Measurements from ENCODE around the gene MOCS1.

The MOCS1 gene

GRCh38 chr6:39902786-39903465, 31.3 kb downstream of the MOCS1 start:
- Histone ChIP-seq H3K4me3 (ENCODE audit: insufficient read depth in 1 of 2, low read depth in 1 of 2, low read length in 2 of 2) (no peak overlapping the region), H3K36me3 (ENCODE audit: control insufficient read depth in 1 of 2, insufficient read depth in 2 of 2, low read depth in 1 of 2, low read length in 2 of 2) (peaks cover 59 to 66% of the 10 kb centered on the region in 2 experiments), H4K8ac (ENCODE audit: low read length) (no peak overlapping the region), H3K9me3 (ENCODE audit: control insufficient read depth, low read length) (no peaks in the 10 kb centered on the region), H4K91ac (ENCODE audit: low read length) (no peak overlapping the region), H3K23ac (ENCODE audit: low read length in 2 of 2) (no peak overlapping the region), H3K27me3 (ENCODE audit: control insufficient read depth in 1 of 2, insufficient read depth in 1 of 2, low read length in 2 of 2) (no peaks in the 10 kb centered on the region), H3K4me1 (ENCODE audit: control insufficient read depth, insufficient read depth, low read depth, low read length) (no peaks in the 10 kb centered on the region), H3K4ac (ENCODE audit: low read depth in 1 of 2, low read length in 2 of 2) (no peak overlapping the region), H3K9ac (ENCODE audit: low read length) (no peak overlapping the region), H3K79me1 (replicated peaks; ENCODE audit: low read length, poor library complexity, severe bottlenecking) (no peaks in the 10 kb centered on the region), H2AK5ac (ENCODE audit: low read length, severe bottlenecking) (no peak overlapping the region), H2BK15ac (ENCODE audit: low read depth, poor library complexity, severe bottlenecking) (no peak overlapping the region), H3K14ac (ENCODE audit: low read length in 2 of 2) (no peak overlapping the region), H2AFZ (ENCODE audit: low read depth, low read length) (no peak overlapping the region), H2BK12ac (ENCODE audit: low read length in 2 of 2) (no peak overlapping the region), H3K27ac (ENCODE audit: low read length, poor library complexity, severe bottlenecking) (no peak overlapping the region), H2BK120ac (ENCODE audit: low read depth, low read length) (no peak overlapping the region), H3K18ac (ENCODE audit: low read depth in 1 of 2, low read length in 2 of 2) (no peak overlapping the region), H3K4me2 (ENCODE audit: low read length, poor library complexity, severe bottlenecking) (no peak overlapping the region), H2BK5ac (ENCODE audit: low read depth, low read length, poor library complexity, severe bottlenecking) (no peak overlapping the region)
- 91% methylated on average over 4 of the region's 4 CpGs for WGBS
- no peak for DNase-seq

- H3K18ac ChIP-seq (ENCODE audit: low read depth in 1 of 2, low read length in 2 of 2): no peak overlapping the region
- H3K27me3 ChIP-seq (ENCODE audit: control insufficient read depth in 1 of 2, insufficient read depth in 1 of 2, low read length in 2 of 2): no peaks in the 10 kb centered on the region
- no peak overlapping the region for H3K9ac ChIP-seq (ENCODE audit: low read length)
- H3K14ac ChIP-seq (ENCODE audit: low read length in 2 of 2): no peak overlapping the region
- H3K4me3 ChIP-seq (ENCODE audit: insufficient read depth in 1 of 2, low read depth in 1 of 2, low read length in 2 of 2): no peak overlapping the region
- 94% methylated on average over 2 of the region's 2 CpGs for WGBS
- no peak overlapping the region for H2BK12ac ChIP-seq (ENCODE audit: low read length in 2 of 2)
- H3K4me1 ChIP-seq (ENCODE audit: control insufficient read depth, insufficient read depth, low read depth, low read length): no peaks in the 10 kb centered on the region
- no peak overlapping the region for H3K23ac ChIP-seq (ENCODE audit: low read length in 2 of 2)
- DNase-seq: no peak
- no peak overlapping the region for H2BK15ac ChIP-seq (ENCODE audit: low read depth, poor library complexity, severe bottlenecking)
- H4K8ac ChIP-seq (ENCODE audit: low read length): no peak overlapping the region
- H4K91ac ChIP-seq (ENCODE audit: low read length): no peak overlapping the region
- no peak overlapping the region for H2BK120ac ChIP-seq (ENCODE audit: low read depth, low read length)
- H3K4me2 ChIP-seq (ENCODE audit: low read length, poor library complexity, severe bottlenecking): no peak overlapping the region
- no peak overlapping the region for H2AFZ ChIP-seq (ENCODE audit: low read depth, low read length)
- no peaks in the 10 kb centered on the region for H3K79me1 ChIP-seq (replicated peaks; ENCODE audit: low read length, poor library complexity, severe bottlenecking)
- no peaks in the 10 kb centered on the region for H3K9me3 ChIP-seq (ENCODE audit: control insufficient read depth, low read length)
- H2AK5ac ChIP-seq (ENCODE audit: low read length, severe bottlenecking): no peak overlapping the region
- no peak overlapping the region for H3K27ac ChIP-seq (ENCODE audit: low read length, poor library complexity, severe bottlenecking)
- peaks cover 58 to 64% of the 10 kb centered on the region in 2 experiments for H3K36me3 ChIP-seq (ENCODE audit: control insufficient read depth in 1 of 2, insufficient read depth in 2 of 2, low read depth in 1 of 2, low read length in 2 of 2)
- no peak overlapping the region for H2BK5ac ChIP-seq (ENCODE audit: low read depth, low read length, poor library complexity, severe bottlenecking)
- H3K4ac ChIP-seq (ENCODE audit: low read depth in 1 of 2, low read length in 2 of 2): no peak overlapping the region
Observed at GRCh38 chr6:39902136-39902535, 32.1 kb downstream of the MOCS1 start.

- Histone ChIP-seq H3K9ac (ENCODE audit: low read length) (no peak overlapping the region), H3K4me2 (ENCODE audit: low read length, poor library complexity, severe bottlenecking) (no peak overlapping the region), H2AK5ac (ENCODE audit: low read length, severe bottlenecking) (no peak overlapping the region), H3K27ac (ENCODE audit: low read length, poor library complexity, severe bottlenecking) (no peak overlapping the region), H3K4me1 (ENCODE audit: control insufficient read depth, insufficient read depth, low read depth, low read length) (no peaks in the 10 kb centered on the region), H3K4ac (ENCODE audit: low read depth in 1 of 2, low read length in 2 of 2) (no peak overlapping the region), H2BK5ac (ENCODE audit: low read depth, low read length, poor library complexity, severe bottlenecking) (no peak overlapping the region), H3K23ac (ENCODE audit: low read length in 2 of 2) (no peak overlapping the region), H3K14ac (ENCODE audit: low read length in 2 of 2) (no peak overlapping the region), H2BK120ac (ENCODE audit: low read depth, low read length) (no peak overlapping the region), H2BK15ac (ENCODE audit: low read depth, poor library complexity, severe bottlenecking) (no peak overlapping the region), H4K91ac (ENCODE audit: low read length) (peak overlapping the region; percentile 20), H3K9me3 (ENCODE audit: control insufficient read depth, low read length) (no peaks in the 10 kb centered on the region), H3K18ac (ENCODE audit: low read depth in 1 of 2, low read length in 2 of 2) (no peak overlapping the region), H3K4me3 (ENCODE audit: insufficient read depth in 1 of 2, low read depth in 1 of 2, low read length in 2 of 2) (no peak overlapping the region), H2AFZ (ENCODE audit: low read depth, low read length) (no peak overlapping the region), H3K36me3 (ENCODE audit: control insufficient read depth in 1 of 2, insufficient read depth in 2 of 2, low read depth in 1 of 2, low read length in 2 of 2) (peaks cover 62 to 65% of the 10 kb centered on the region in 2 experiments), H4K8ac (ENCODE audit: low read length) (no peak overlapping the region), H3K27me3 (ENCODE audit: control insufficient read depth in 1 of 2, insufficient read depth in 1 of 2, low read length in 2 of 2) (no peaks in the 10 kb centered on the region), H3K79me1 (replicated peaks; ENCODE audit: low read length, poor library complexity, severe bottlenecking) (no peaks in the 10 kb centered on the region), H2BK12ac (ENCODE audit: low read length in 2 of 2) (no peak overlapping the region)
- WGBS: 94% methylated on average over 19 of the region's 19 CpGs
- DNase-seq: no peak
Observed at GRCh38 chr6:39901670-39902069, 32.6 kb downstream of the MOCS1 start.

GRCh38 chr6:39901116-39901655, 33.1 kb downstream of the MOCS1 start:
- no peak overlapping the region for H2AK5ac ChIP-seq (ENCODE audit: low read length, severe bottlenecking)
- no peak overlapping the region for H4K91ac ChIP-seq (ENCODE audit: low read length)
- H4K8ac ChIP-seq (ENCODE audit: low read length): peak overlapping the region; percentile 33
- 98% methylated on average over 10 of the region's 10 CpGs for WGBS
- peaks cover 59 to 64% of the 10 kb centered on the region in 2 experiments for H3K36me3 ChIP-seq (ENCODE audit: control insufficient read depth in 1 of 2, insufficient read depth in 2 of 2, low read depth in 1 of 2, low read length in 2 of 2)
- no peaks in the 10 kb centered on the region for H3K4me1 ChIP-seq (ENCODE audit: control insufficient read depth, insufficient read depth, low read depth, low read length)
- H2BK5ac ChIP-seq (ENCODE audit: low read depth, low read length, poor library complexity, severe bottlenecking): no peak overlapping the region
- no peak overlapping the region for H3K9ac ChIP-seq (ENCODE audit: low read length)
- no peak overlapping the region for H2BK12ac ChIP-seq (ENCODE audit: low read length in 2 of 2)
- H3K79me1 ChIP-seq (replicated peaks; ENCODE audit: low read length, poor library complexity, severe bottlenecking): no peaks in the 10 kb centered on the region
- H3K4me3 ChIP-seq (ENCODE audit: insufficient read depth in 1 of 2, low read depth in 1 of 2, low read length in 2 of 2): no peak overlapping the region
- no peaks in the 10 kb centered on the region for H3K9me3 ChIP-seq (ENCODE audit: control insufficient read depth, low read length)
- H3K27ac ChIP-seq (ENCODE audit: low read length, poor library complexity, severe bottlenecking): no peak overlapping the region
- no peak for DNase-seq
- no peak overlapping the region for H3K23ac ChIP-seq (ENCODE audit: low read length in 2 of 2)
- H3K4ac ChIP-seq (ENCODE audit: low read depth in 1 of 2, low read length in 2 of 2): no peak overlapping the region
- H3K18ac ChIP-seq (ENCODE audit: low read depth in 1 of 2, low read length in 2 of 2): no peak overlapping the region
- H2BK120ac ChIP-seq (ENCODE audit: low read depth, low read length): no peak overlapping the region
- no peak overlapping the region for H3K14ac ChIP-seq (ENCODE audit: low read length in 2 of 2)
- H2BK15ac ChIP-seq (ENCODE audit: low read depth, poor library complexity, severe bottlenecking): no peak overlapping the region
- H3K27me3 ChIP-seq (ENCODE audit: control insufficient read depth in 1 of 2, insufficient read depth in 1 of 2, low read length in 2 of 2): no peaks in the 10 kb centered on the region
- H2AFZ ChIP-seq (ENCODE audit: low read depth, low read length): no peak overlapping the region
- no peak overlapping the region for H3K4me2 ChIP-seq (ENCODE audit: low read length, poor library complexity, severe bottlenecking)
